Measurements from ENCODE around the gene SELENOS. TPM values are rescaled to one million over a fixed set of nuclear protein-coding genes. Genes with fewer than 3 reads are reported as not detected.
A peak's percentile ranks its signal among the peaks of the same experiment; 100 is the strongest.
"Not testable (repeated sequence)": the region's sequence is repeated elsewhere in the genome, so short reads cannot be mapped to it uniquely, and the experiment has no call there.

Gene SELENOS
- total and polyA plus RNA-seq, 2 donors (not counting 3 experiments of a cell fraction or from before 2014, with no cell fraction given), result 70.4 to 101 TPM

- Histone ChIP-seq H3K9ac (replicated peaks; ENCODE audit: extremely low read depth, insufficient read depth, low read length) (no peak overlapping the region), H3K4me2 (ENCODE audit: insufficient read depth, low read length) (no peak overlapping the region), H3K9me3 (replicated peaks; ENCODE audit: control insufficient read depth, insufficient read depth, low read length) (no peaks in the 10 kb centered on the region), H3K27me3 (ENCODE audit: control insufficient read depth in 2 of 2, insufficient read depth in 2 of 2, low read length in 2 of 2) (no peaks in the 10 kb centered on the region), H4K20me1 (replicated peaks; ENCODE audit: control insufficient read depth, extremely low read depth, insufficient read depth, low read length) (peaks cover 5% of the 10 kb centered on the region), H3K9me1 (replicated peaks; ENCODE audit: control insufficient read depth, extremely low read depth, insufficient read depth, low read length) (no peaks in the 10 kb centered on the region), H2AFZ (ENCODE audit: low read depth, low read length) (no peak overlapping the region), H3K36me3 (ENCODE audit: control insufficient read depth in 2 of 2, extremely low read depth in 1 of 2, insufficient read depth in 2 of 2, low read length in 2 of 2) (peaks cover 11 to 15% of the 10 kb centered on the region in 2 experiments), H3K4me3 (replicated peaks in 1 of 3; ENCODE audit: insufficient read depth in 1 of 3, low read depth in 1 of 3, low read length in 3 of 3) (no peak overlapping the region), H3K4me1 (ENCODE audit: control insufficient read depth, extremely low read depth, insufficient read depth, low read length) (peaks cover 9% of the 10 kb centered on the region), H3K79me2 (ENCODE audit: control insufficient read depth, insufficient read depth, low read length) (peaks cover 67% of the 10 kb centered on the region), H3K27ac (ENCODE audit: insufficient read depth, low read depth, low read length) (no peak overlapping the region)
- dilution Hi-C loops (cut with MboI; ENCODE audit: extremely low pct_ligation_motif_present, low sequenced_read_pairs), result no loop called here
- no peak for TF ChIP-seq GATA2 (IDR thresholded peaks at IDR 0.05; ENCODE audit: insufficient read depth, insufficient read length, low read depth, low read length)
- TF ChIP-seq CTCF (IDR thresholded peaks at IDR 0.05; ENCODE audit: extremely low read depth in 1 of 2, insufficient read depth in 1 of 2, low read depth in 1 of 2, low read length in 2 of 2), result peak; percentile 46 to 57
- ChIA-PET CTCF (interaction anchor here (0.7 to 3.4 kb wide), 23 partner anchors 11 to 435 kb away, joined by 3 to 49 read pairs (median 4); partner anchors contain the start of genes TARS3 and TM2D3), POLR2A (no interaction called here)
- DNase-seq (ENCODE audit: low read depth, low spot score) (peak; percentile 28), FAIRE-seq (peak; percentile 48)
- no TSS peak for BruUV-seq (replicated peaks)
- intact Hi-C loops (cut with micrococcal nuclease), result loop anchor here (1.0 kb wide), 1 partner anchor 352 kb away; no protein-coding TSS in a partner anchor
Observed at GRCh38 chr15:101288905-101289513, 11.7 kb upstream of the SELENOS start.

- dilution Hi-C loops (cut with MboI; ENCODE audit: extremely low pct_ligation_motif_present, low sequenced_read_pairs); POLR2A ChIA-PET; H3K4me3 ChIP-seq (replicated peaks in 1 of 3; ENCODE audit: insufficient read depth in 1 of 3, low read depth in 1 of 3, low read length in 3 of 3); intact Hi-C loops (cut with micrococcal nuclease); H3K4me1 ChIP-seq (ENCODE audit: control insufficient read depth, extremely low read depth, insufficient read depth, low read length); H3K9me1 ChIP-seq (replicated peaks; ENCODE audit: control insufficient read depth, extremely low read depth, insufficient read depth, low read length); H3K9ac ChIP-seq (replicated peaks; ENCODE audit: extremely low read depth, insufficient read depth, low read length); H3K27ac ChIP-seq (ENCODE audit: insufficient read depth, low read depth, low read length); BruUV-seq (replicated peaks); H3K4me2 ChIP-seq (ENCODE audit: insufficient read depth, low read length); H3K27me3 ChIP-seq (ENCODE audit: control insufficient read depth in 2 of 2, insufficient read depth in 2 of 2, low read length in 2 of 2); H2AFZ ChIP-seq (ENCODE audit: low read depth, low read length); H3K9me3 ChIP-seq (replicated peaks; ENCODE audit: control insufficient read depth, insufficient read depth, low read length); DNase-seq (ENCODE audit: low read depth, low spot score); FAIRE-seq; H4K20me1 ChIP-seq (replicated peaks; ENCODE audit: control insufficient read depth, extremely low read depth, insufficient read depth, low read length): not testable (repeated sequence)
- H3K79me2 ChIP-seq (ENCODE audit: control insufficient read depth, insufficient read depth, low read length), result peaks cover 50% of the 10 kb centered on the region
- CTCF ChIA-PET, result interaction anchor here (0.6 to 3.4 kb wide), 3 partner anchors 133 to 355 kb away, joined by 3 to 49 read pairs (median 18); no protein-coding TSS in a partner anchor
- peaks cover 14 to 16% of the 10 kb centered on the region in 2 experiments for H3K36me3 ChIP-seq (ENCODE audit: control insufficient read depth in 2 of 2, extremely low read depth in 1 of 2, insufficient read depth in 2 of 2, low read length in 2 of 2)
Observed at GRCh38 chr15:101287342-101287741, 10.1 kb upstream of the SELENOS start.
